Stomach (tissue), 9 donors: ENCODE measurements around the gene ACYP1. TPM values are rescaled to one million over a fixed set of nuclear protein-coding genes. Genes with fewer than 3 reads are reported as not detected.
A peak's percentile ranks its signal among the peaks of the same experiment; 100 is the strongest.

Experiments used
- DNase-seq, 2 donors: peaks; one replicate each; pipeline versions ENCODE4 v3.0.0 to v3.0.0-alpha.2; 2013 to 2019
- H3K27ac ChIP-seq, 5 donors: fragments of 200-600 bp in 4 of 5; sonication (generic) in 4 of 5; one replicate each; pipeline ENCODE4 v1.5.1; 2013 to 2019; ENCODE audit warnings: mild to moderate bottlenecking in 1 of 5, moderate library complexity in 1 of 5
- H3K27me3 ChIP-seq, 3 donors: fragments of 200-600 bp; sonication (generic); one replicate each; pipeline ENCODE4 v1.5.1; 2017 to 2019; ENCODE audit warnings: mixed run types in 1 of 3
- H3K36me3 ChIP-seq, 4 donors: fragments of 200-600 bp; sonication (generic); 1 replicate in 3 of 4; 2 replicates in 1 of 4; pipeline ENCODE4 v1.5.1; 2016 to 2019
- H3K4me1 ChIP-seq, 4 donors: fragments of 200-600 bp; sonication (generic); one replicate each; pipeline ENCODE4 v1.5.1; 2016 to 2019
- H3K4me3 ChIP-seq, 4 donors: fragments of 200-600 bp; sonication (generic) in 3 of 4; one replicate each; pipeline ENCODE4 v1.5.1; 2016 to 2019; ENCODE audit warnings: mild to moderate bottlenecking in 1 of 4
- H3K9me3 ChIP-seq, 4 donors: fragments of 200-600 bp; sonication (generic); one replicate each; pipeline ENCODE4 v1.5.1; 2016 to 2019
- CTCF ChIP-seq, 7 experiments: fragments of 450-650 bp in 4 of 7; fragments of 200-600 bp in 3 of 7; sonication (generic) in 3 of 7; IDR thresholded peaks; one replicate each; pipeline ENCODE4 v1.5.1; 2016 to 2019; ENCODE audit warnings: antibody characterized with exemption in 7 of 7, control low read depth in 2 of 7, mild to moderate bottlenecking in 1 of 7
- EP300 ChIP-seq: sonication (generic); formaldehyde crosslinking; IDR thresholded peaks from one replicate; pipeline ENCODE4 v1.6.1; 2017; ENCODE audit warnings: antibody characterized with exemption
- POLR2A ChIP-seq, 4 donors: fragments of 450-650 bp; IDR thresholded peaks; one replicate each; pipeline ENCODE4 v1.6.1; 2016; ENCODE audit warnings: antibody characterized with exemption in 4 of 4, control low read depth in 2 of 4, mild to moderate bottlenecking in 1 of 4, moderate library complexity in 1 of 4
- POLR2AphosphoS5 ChIP-seq, 3 donors: sonication (generic); formaldehyde crosslinking; IDR thresholded peaks; one replicate each; pipeline ENCODE4 v1.6.1; 2016; ENCODE audit warnings: antibody characterized with exemption in 3 of 3
- WGBS, 5 donors: extraction: QIAGEN DNeasy Blood & Tissue Kit in 3 of 5; methylation state at CpG; one replicate each; pipeline versions ENCODE4 v1.1.5 to v1.1.7; 2013 to 2018; 5-methylcytosine and 5-hydroxymethylcytosine counted together
- intact Hi-C: fragments of 100-400 bp; cut with DNase I; formaldehyde crosslinking; loops from one replicate; pipeline ENCODE4 v1.15.1; 2023; ENCODE audit warnings: low total_unique reads
- polyA plus RNA-seq, 3 donors: library from polyadenylated mRNA; stranded (reverse); fragments of 200-250 nt; gene quantifications; one replicate each; pipeline ENCODE4 v1.2.3, GENCODE V29; 2013
- small RNA-seq, 4 donors: library from RNA; depleted of rRNA; stranded (forward); fragments of <200 nt; gene quantifications; one replicate each; pipeline ENCODE3, GENCODE V24; 2016
- total RNA-seq, 5 donors: library from RNA; depleted of rRNA; stranded (reverse); fragments of >200 nt; gene quantifications; one replicate each; pipeline versions ENCODE4 v1.1.0 to v1.2.3, GENCODE V29; 2014 to 2016
- donor health status: healthy with polysubstance abuse.
- donor health status: Bipolar disorder and iron deficiency.
- donor health status: healthy.

ACYP1 gene
- total and polyA plus RNA-seq, 8 donors = 7.9 to 30.1 (median 12.0) TPM; not detected in 2

GRCh38 chr14:75003250-75004027 lies 60.4 kb downstream of the ACYP1 start:
- no peak for TF ChIP-seq EP300
- TF ChIP-seq POLR2A (IDR thresholded peaks at IDR 0.05) = no peak
- no peak for TF ChIP-seq CTCF (IDR thresholded peaks at IDR 0.05)
- no peak for TF ChIP-seq POLR2AphosphoS5 (IDR thresholded peaks at IDR 0.05)
- Histone ChIP-seq H3K9me3 (no peaks in the 10 kb centered on the region), H3K27me3 (no peaks in the 10 kb centered on the region), H3K4me1 (peaks cover 10 to 28% (median 22%) of the 10 kb centered on the region in 4 donors), H3K36me3 (peaks cover 22 to 39% (median 36%) of the 10 kb centered on the region in 4 donors), H3K27ac (peak overlapping the region in 4 of 5 donors; percentile 80 to 87 (median 85)), H3K4me3 (peak overlapping the region; percentile 87 to 97 (median 92))
- WGBS, 5 donors = 6 to 10% (median 9%) methylated on average over 18 of the region's 18 CpGs
- DNase-seq = peak in 1 of 2 donors; percentile 18
- intact Hi-C loops = no loop called here

Small RNA genes within 50 kb of the gene (small RNA-seq; reads per million reads assigned to genes)
- 0 reads per million in 4 donors for gene RNU6-689P

Other genes with a start within 250 kb of the ACYP1 start
- gene PROX2, start 187.9 kb downstream of the ACYP1 start, total RNA-seq = not detected
- not detected for gene PROX2, start 187.9 kb downstream of the ACYP1 start, polyA plus RNA-seq
- gene DLST, start 182.1 kb downstream of the ACYP1 start, total RNA-seq = 100 to 1,000 TPM in 2 of 5 donors, 10 to 100 TPM in 3; 25.1 to 125 (median 88.5) TPM
- gene DLST, start 182.1 kb downstream of the ACYP1 start, polyA plus RNA-seq = 10 to 100 TPM; 42.0 to 64.8 (median 45.9) TPM
- gene RPS6KL1, start 140.8 kb downstream of the ACYP1 start, total RNA-seq = 1 to 10 TPM in 2 of 5 donors, not detected in 3; 1.3 to 2.0 TPM
- 1 to 10 TPM in 2 of 3 donors, under 1 TPM in 1; 0.92 to 2.5 (median 2.0) TPM for gene RPS6KL1, start 140.8 kb downstream of the ACYP1 start, polyA plus RNA-seq
- gene PGF, start 108.4 kb downstream of the ACYP1 start, total RNA-seq = 10 to 100 TPM in 1 of 5 donors, 1 to 10 TPM in 3, not detected in 1; 1.8 to 13.3 (median 8.1) TPM
- 1 to 10 TPM; 3.7 to 7.2 (median 4.8) TPM for gene PGF, start 108.4 kb downstream of the ACYP1 start, polyA plus RNA-seq
- gene EIF2B2, start 61.1 kb downstream of the ACYP1 start, total RNA-seq = 100 to 1,000 TPM in 1 of 5 donors, 10 to 100 TPM in 3, 1 to 10 TPM in 1; 5.8 to 182 (median 23.7) TPM
- 10 to 100 TPM; 27.6 to 32.1 (median 29.1) TPM for gene EIF2B2, start 61.1 kb downstream of the ACYP1 start, polyA plus RNA-seq
- gene MLH3, start 12.6 kb downstream of the ACYP1 start, total RNA-seq = 10 to 100 TPM in 4 of 5 donors, 1 to 10 TPM in 1; 9.3 to 53.2 (median 36.8) TPM
- 10 to 100 TPM in 1 of 3 donors, 1 to 10 TPM in 2; 7.2 to 13.4 (median 8.3) TPM for gene MLH3, start 12.6 kb downstream of the ACYP1 start, polyA plus RNA-seq
- 10 to 100 TPM in 1 of 5 donors, 1 to 10 TPM in 1, under 1 TPM in 1, not detected in 2; 0.37 to 10.4 (median 5.9) TPM for gene ZC2HC1C, start 5.6 kb upstream of the ACYP1 start, total RNA-seq
- 1 to 10 TPM; 1.9 to 4.5 (median 3.7) TPM for gene ZC2HC1C, start 5.6 kb upstream of the ACYP1 start, polyA plus RNA-seq
- 100 to 1,000 TPM in 1 of 5 donors, 10 to 100 TPM in 4; 17.1 to 225 (median 49.1) TPM for gene NEK9, start 63.0 kb upstream of the ACYP1 start, total RNA-seq
- gene NEK9, start 63.0 kb upstream of the ACYP1 start, polyA plus RNA-seq = 10 to 100 TPM; 12.5 to 26.4 (median 13.1) TPM
- gene TMED10, start 112.6 kb upstream of the ACYP1 start, total RNA-seq = 100 to 1,000 TPM in 4 of 5 donors, 10 to 100 TPM in 1; 26.6 to 292 (median 140) TPM
- 10 to 100 TPM; 48.4 to 71.7 (median 61.9) TPM for gene TMED10, start 112.6 kb upstream of the ACYP1 start, polyA plus RNA-seq
- gene FOS, start 214.8 kb upstream of the ACYP1 start, total RNA-seq = 1,000 to 10,000 TPM in 1 of 5 donors, 100 to 1,000 TPM in 4; 134 to 1,274 (median 649) TPM
- gene FOS, start 214.8 kb upstream of the ACYP1 start, polyA plus RNA-seq = 10 to 100 TPM; 62.2 to 82.0 (median 77.1) TPM